HL-60 (cell line): ENCODE measurements around the gene KCNJ9.

Source experiments
- CTCF ChIP-seq: IDR thresholded peaks from one replicate; pipeline ENCODE4 v1.5.1; 2011; ENCODE audit warnings: low read length, control low read depth, inconsistent platforms; ENCODE audit not compliant: insufficient read depth
- GABPA ChIP-seq: IDR thresholded peaks from 2 replicates; pipeline ENCODE4 v1.6.1; 2012; ENCODE audit warnings: low read depth
- POLR2AphosphoS5 ChIP-seq: IDR thresholded peaks from 2 replicates; pipeline ENCODE4 v1.6.1; 2012; ENCODE audit warnings: low read depth
- REST ChIP-seq: IDR thresholded peaks from 2 replicates; pipeline ENCODE4 v1.6.1; 2012; ENCODE audit warnings: low read depth; ENCODE audit not compliant: insufficient replicate concordance
- SPI1 ChIP-seq: IDR thresholded peaks from 2 replicates; pipeline ENCODE4 v1.6.1; 2012; ENCODE audit warnings: low read depth, mild to moderate bottlenecking, borderline replicate concordance

GRCh38 chr1:160093069-160093395 is 11.7 kb downstream of the KCNJ9 start:
- TF ChIP-seq CTCF (no peak), GABPA (no peak), POLR2AphosphoS5 (no peak), SPI1 (no peak), REST (no peak)
